NCI-H2171 treated with DMSO at 0.1 percent for 48 hours (cell line): ENCODE results near the gene ZMYND11.
"Not testable (repeated sequence)": the region's sequence is repeated elsewhere in the genome, so short reads cannot be mapped to it uniquely, and the experiment has no call there.

Experiments
- DNase-seq: peaks from one replicate; lab custom pipeline; 2025; lab: John Stamatoyannopoulos, UW

Gene ZMYND11

GRCh38 chr10:282294-283139 is 147.3 kb downstream of the ZMYND11 start:
- DNase-seq = no peak

DNA sequence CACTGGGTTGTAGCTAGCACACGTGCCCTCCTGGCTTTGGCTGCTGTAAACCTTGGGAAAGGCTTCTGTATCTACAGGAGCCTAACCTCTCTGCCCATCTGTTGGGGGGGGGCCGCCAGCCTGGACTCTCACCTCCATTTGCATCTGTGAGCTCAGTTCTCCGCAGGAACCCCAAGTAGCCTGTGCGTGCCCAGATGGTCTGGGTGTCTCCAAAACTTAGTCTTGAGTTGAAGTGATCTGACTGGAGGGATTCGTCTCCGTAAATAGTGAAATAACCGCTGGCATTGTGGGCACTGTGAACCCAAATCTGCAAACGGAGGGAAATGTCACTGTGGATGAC is 147.9 kb downstream of the ZMYND11 start:
- no peak for DNase-seq

DNA sequence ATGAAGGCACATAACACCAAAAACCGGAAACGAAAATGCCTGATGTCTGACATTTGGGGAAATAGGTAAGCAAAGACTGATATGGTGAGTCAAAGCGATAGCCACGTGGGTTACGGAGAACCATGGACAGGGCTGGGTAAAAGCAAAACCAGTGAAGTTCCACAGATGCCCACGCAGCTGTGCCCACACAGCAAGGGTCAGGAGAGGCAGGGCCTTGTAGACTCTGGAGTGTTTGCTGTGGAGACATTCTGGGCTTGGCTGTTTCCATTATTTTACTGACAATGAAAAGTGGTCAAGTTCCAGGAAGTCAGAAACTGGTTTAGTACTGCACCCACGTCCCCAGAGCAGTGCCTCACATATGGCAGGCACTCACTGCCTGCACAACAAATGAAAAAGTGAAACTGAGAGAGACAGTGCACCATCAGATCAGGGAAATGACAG is 148.7 kb downstream of the ZMYND11 start:
- no peak for DNase-seq

DNA sequence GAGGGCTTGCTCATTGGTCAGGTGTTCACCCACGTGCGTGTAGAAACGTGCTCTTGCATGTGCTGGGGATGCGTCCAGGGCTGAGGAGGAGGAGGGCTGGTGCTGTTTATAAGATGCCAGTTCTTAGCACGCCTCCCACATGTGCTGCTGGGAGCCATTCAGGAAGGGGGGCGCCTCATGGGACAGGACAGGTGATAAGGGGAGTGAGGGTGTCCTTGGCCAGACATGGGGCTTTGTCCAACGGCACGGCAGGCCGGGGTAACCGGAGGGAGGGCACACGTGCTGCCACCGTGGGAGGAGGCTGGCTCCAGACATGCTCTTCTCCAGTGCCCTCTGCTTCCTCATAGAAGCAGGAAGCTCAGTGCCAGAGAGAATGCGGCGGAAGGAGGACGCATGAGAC is 150.0 kb downstream of the ZMYND11 start:
- DNase-seq = no peak

DNA sequence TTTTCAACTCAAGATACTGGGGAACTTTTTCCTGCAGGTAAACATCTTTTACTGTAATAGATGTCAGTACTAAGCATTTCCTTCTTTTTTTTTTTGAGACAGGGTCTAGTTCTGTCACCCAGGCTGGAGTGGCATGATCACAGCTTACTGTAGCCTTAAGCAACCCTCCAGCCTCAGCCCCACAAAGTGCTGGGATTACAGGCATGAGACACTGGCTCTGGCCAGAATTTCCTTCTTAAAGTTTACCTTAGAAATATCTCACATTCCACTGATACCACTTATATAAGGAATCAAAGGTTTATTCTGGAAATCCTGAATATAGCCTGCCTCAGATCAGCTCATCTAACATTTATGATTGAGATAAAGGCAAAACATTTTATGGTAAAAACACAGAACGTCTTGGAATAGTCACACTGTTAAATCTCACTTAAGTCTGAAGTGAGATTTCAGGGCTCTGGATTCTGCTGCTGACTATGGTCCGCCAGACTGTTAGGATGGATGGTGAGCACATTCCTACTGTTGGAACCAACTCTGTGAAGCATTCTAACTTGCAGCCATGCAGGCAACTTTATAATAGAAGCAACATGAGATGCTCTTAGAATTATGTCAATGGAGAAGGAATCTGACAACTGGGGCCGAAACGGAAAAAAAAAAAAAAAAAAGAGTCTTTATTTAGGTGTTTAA is 151.9 kb downstream of the ZMYND11 start:
- DNase-seq = no peak

GRCh38 chr10:287814-288213 is 152.6 kb downstream of the ZMYND11 start:
- DNase-seq = no peak

GRCh38 chr10:288316-289200 is 153.3 kb downstream of the ZMYND11 start:
- no peak for DNase-seq

DNA sequence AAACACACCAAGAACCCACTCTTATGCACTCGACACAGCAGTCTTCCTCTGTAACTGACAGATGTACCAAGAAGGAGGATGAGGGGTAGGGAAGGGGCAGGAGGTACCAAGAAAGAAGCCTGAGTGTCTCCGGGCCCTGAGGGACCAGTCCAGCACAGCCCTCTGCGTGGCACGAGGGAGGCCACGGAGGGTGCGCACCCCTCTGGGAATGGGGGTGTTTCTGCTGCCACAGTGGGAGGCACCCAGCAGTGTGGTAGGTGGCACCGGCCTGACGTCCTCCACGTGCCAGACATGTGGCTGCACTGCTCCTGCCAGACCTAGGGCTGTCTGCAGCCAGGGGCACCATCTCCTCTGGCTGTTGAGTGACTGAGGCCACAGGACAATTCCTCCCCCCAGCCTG is 154.3 kb downstream of the ZMYND11 start:
- DNase-seq = no peak

GRCh38 chr10:290026-290725 is 154.9 kb downstream of the ZMYND11 start:
- no peak for DNase-seq

DNA sequence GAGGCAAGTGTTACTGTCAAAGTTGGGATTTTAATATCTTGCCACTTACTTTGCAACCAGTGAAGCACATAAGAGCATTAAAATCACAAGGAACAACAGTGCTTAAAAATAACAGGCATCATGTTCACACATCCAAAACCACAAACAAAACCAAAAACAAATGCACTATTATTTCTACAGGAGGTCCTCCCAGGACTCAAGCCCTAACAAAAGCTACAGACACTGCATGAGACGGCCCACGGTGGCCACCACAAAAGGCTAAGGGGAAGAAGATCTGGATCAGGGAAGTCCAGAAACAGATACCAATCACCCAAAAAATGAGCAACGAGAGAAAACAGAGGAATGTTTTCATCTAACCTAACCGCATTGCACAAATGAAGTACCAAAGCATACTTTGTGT is 158.4 kb downstream of the ZMYND11 start:
- DNase-seq = no peak

DNA sequence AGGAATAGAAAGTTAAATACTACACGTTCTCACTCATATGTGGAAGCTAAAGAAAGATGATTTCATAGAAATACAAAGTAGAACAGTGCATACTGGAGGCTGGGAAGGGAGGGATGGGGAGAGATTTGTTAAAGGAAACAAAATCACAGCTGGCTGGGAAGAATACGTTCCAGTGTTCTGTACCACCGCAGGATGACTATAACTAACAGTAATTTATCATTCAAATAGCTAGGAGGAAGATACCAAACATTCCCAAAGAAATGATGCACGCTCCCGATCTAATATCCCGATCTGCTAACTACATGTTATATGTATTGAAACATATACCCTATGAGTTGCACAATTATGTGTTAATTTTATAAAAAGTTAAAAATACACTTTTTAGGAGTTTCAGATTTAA is 162.3 kb downstream of the ZMYND11 start:
- DNase-seq = no peak

DNA sequence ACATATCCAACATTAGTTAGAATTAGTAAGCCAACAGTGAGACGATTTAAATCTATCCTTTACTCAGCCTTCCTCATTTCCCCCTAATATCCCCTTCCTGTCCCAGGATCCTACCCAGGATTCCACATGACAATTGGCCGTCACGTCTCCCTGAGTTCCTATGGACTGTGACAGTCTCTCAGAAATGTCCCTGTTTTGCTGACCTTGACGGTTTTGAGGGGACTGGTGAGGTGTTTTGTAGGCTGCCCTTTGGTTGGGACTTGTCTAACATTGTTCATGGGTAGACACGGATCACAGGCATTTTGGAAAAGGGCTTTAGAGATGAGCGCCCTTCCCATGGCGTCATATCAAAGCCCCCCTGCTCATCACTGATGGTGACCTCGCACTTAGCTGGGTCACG is 162.8 kb downstream of the ZMYND11 start:
- no peak for DNase-seq

- no peak for DNase-seq
Observed at GRCh38 chr10:299512-299911, 164.3 kb downstream of the ZMYND11 start.

- no peak for DNase-seq
Observed at GRCh38 chr10:299969-300368, 164.7 kb downstream of the ZMYND11 start.

DNA sequence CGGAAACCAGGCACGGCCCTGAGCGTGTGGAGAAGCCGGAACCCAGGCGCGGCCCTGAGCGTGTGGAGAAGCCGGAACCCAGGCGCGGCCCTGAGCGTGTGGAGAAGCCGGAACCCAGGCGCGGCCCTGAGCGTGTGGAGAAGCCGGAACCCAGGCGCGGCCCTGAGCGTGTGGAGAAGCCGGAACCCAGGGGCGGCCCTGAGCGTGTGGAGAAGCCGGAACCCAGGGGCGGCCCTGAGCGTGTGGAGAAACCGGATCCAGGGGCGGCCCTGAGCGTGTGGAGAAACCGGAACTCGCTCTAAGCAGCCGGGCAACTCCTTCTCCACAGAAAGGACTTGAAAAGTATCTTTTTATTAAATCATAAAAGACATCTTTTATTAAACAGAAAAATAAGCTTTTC is 165.3 kb downstream of the ZMYND11 start:
- not testable (repeated sequence) for DNase-seq

GRCh38 chr10:301536-301935 is 166.3 kb downstream of the ZMYND11 start:
- DNase-seq = no peak
